GM19372 (cell line): ENCODE results near the gene ECSIT.
"Not testable (repeated sequence)": the region's sequence is repeated elsewhere in the genome, so short reads cannot be mapped to it uniquely, and the experiment has no call there.

Experiments used
- ATAC-seq: cut with Tn5 transposase; IDR thresholded peaks from one replicate; pipeline ENCODE4 v1.9.1; 2021; ENCODE audit warnings: mild to moderate bottlenecking, low read depth, moderate library complexity; ENCODE audit not compliant: unreplicated experiment

Gene ECSIT

DNA sequence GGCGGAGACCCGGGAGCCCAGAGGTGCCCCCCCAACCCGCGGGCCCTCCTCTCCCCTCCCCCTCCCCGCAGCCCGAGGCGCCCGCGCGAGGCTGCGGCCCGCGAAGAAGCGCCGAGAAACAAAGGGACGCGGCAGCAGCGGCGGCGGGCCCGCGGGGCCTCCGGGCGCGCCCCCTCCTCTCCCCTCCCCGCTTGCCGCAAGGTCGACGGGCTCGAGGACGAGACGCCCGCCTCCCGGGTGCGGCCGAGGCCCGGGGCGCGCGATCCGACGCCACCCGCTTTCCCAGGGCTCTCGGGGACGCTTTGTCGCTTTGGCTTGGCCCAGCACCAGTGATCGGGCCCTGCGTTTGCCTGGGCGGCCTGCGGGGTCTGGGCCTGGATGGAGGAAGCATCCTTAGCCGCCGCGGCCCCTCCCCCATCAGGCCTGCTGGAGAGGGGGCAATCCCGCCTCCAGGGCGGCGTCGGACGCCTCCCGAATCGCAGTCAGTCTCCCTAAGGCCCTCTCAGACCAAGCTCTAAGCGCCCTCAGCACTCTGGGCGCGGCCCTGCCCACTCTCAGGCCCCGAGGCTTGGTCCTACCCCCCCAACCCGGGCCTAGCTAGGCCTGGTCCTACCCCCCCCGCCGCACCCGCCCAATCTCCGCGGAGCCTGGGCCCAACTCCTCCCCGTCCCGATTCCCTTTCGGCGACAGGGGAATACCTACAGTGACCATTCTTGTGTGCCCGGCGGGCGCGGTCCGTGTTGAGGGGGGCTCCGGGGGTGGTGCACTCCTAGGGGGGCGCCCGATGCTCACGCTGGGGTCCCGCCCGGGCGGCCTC is 48.8 kb downstream of the ECSIT start:
- no peak for ATAC-seq

DNA sequence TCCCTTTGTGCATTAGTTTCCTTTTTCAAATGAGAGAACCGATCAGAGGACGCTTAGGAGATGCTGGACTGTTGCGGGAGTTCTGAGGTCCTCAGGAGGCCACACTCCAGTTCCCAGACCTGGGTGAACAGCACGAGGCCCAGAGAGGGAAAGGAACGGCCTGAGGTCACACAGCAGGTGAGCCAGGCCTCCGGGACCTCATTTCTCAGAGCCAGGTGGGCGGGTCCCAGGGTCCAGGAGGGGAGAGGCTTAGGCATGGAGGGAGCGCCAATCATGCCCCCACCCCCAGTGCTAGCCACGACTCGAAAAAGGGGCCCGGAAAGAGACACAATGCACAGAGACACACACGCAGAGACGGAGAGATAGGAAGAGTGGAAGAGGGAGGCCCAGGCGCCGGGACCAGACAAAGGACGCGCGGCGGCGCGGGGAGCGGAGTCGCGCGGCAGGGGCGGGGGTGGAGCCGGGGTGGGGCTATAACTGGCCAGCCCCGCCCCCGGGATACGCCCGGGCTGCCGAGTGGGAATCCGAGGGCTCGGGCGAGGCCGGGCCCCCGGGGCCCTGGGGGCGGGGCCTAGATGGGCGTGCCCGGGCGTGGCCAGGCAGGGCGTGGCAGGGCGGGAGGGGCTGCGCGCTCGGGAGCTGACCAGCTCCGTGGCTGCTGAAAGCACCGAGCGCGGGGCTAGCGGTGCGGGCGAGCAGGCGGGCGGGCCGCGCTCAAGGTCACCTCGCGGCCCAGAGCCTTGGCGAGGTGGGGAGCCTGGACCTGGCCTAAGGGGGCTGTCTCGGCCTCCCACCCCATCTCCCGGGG is 49.6 kb downstream of the ECSIT start:
- no peak for ATAC-seq

DNA sequence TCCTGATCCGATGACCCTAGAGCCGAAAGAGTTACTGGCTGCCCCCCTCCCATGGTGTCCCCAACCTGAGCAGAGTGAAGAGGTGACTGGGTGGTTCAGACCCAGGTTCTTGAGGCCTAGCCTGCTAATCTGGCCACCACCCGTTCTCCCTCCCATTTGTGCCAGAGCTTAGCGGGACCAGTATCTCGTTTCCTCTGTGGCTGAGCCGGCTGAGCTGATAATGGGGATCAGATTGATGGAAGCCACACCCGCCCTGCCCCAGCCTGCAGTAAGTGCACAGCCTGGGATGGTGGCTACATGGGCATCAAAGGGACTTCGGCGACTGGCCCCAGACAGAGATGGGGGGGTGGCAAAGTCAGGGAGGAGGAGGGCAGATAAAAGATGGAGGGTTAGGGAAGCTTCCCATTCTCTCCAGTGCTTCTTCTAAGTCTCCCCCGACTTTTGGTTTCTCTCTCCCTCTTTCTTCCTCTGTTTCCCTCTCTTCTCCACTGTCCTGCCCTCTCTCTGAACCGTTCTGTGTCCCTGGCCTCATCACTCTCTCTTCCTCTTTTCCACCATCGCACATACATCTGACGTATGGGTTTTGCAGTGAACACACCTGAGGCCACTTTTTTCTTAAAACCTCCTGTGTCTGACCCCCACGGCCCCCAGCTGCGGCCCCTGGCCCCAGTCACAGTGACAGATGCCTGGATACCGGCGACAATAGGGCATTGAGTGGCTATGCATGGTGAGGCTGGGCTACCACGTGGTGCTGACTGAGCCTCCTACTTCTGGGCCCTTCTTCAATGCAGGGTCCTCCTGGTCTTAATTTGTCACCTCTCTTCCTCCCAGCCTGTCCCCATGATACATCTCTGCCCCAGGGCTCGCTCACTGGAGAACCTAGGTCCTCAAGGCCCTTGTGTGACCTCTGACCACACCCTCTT is 50.5 kb downstream of the ECSIT start:
- ATAC-seq, result no peak

- no peak for ATAC-seq
These were observed 53.1 kb downstream of the ECSIT start for GRCh38 chr19:11475861-11476260.

DNA sequence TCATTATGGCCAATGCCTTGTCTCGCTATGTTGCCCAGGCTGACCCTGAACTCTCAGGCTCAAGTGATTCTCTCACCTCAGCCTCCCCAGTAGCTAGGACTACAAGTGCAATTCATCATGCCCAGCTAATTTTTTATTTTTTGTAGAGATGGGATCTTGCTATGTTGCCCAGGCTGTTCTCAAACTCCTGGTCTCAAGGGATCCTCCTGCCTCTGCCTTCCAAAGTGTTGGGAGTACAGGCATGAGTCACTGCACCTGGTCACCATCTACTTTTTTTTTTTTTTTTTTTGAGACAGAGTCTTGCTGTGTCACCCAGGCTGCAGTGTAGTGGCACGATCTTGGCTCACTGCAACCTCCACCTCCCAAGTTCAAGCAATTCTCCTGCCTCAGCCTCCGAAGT is 53.6 kb downstream of the ECSIT start:
- not testable (repeated sequence) for ATAC-seq

GRCh38 chr19:11473725-11474124 is 55.2 kb downstream of the ECSIT start:
- no peak for ATAC-seq

- not testable (repeated sequence) for ATAC-seq
These were observed 60.6 kb downstream of the ECSIT start for GRCh38 chr19:11468266-11468845.

DNA sequence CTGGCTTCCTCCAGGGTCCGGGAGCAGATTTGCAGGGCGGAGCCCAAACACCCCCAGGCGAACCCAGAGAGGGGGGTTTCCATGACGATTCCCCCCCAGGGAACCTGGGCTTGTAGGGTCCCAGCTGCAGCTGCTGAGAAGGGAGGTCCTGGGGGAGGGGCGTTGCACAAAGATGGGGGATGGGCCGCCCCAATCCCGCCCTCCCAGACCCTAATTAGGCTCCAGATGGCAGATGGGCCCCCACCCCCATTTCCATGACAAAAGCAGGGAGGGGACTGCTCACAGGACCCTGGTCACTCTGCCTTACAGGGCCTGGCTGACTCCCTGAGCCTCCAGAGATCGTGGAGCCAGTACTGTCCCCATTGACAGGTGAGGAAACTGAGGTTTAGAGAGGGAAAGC is 63.3 kb downstream of the ECSIT start:
- no peak for ATAC-seq

GRCh38 chr19:11464333-11465265 is 64.3 kb downstream of the ECSIT start:
- ATAC-seq, result no peak

GRCh38 chr19:11463391-11463790 is 65.5 kb downstream of the ECSIT start:
- ATAC-seq, result no peak

GRCh38 chr19:11461453-11461852 is 67.5 kb downstream of the ECSIT start:
- no peak for ATAC-seq

GRCh38 chr19:11460207-11460606 is 68.7 kb downstream of the ECSIT start:
- no peak for ATAC-seq

DNA sequence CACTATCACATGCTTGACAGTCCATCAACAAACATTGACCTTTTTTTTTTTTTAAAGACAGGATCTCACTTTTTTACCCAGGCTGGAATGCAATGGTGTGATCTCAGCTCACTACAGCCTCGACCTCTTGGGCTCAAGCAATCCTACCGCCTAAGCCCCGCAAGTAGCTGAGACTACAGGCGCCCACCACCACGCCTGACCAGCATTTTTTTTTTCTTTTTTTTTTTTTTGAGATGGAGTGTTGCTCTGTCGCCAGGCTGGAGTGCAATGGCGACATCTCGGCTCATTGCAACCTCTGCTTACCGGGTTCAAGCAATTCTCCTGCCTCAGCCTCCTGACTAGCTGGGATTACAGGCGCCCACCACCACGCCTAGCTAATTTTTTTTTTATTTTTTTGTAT is 70.0 kb downstream of the ECSIT start:
- not testable (repeated sequence) for ATAC-seq

- ATAC-seq, result no peak
These were observed 70.6 kb downstream of the ECSIT start for GRCh38 chr19:11458236-11458900.

DNA sequence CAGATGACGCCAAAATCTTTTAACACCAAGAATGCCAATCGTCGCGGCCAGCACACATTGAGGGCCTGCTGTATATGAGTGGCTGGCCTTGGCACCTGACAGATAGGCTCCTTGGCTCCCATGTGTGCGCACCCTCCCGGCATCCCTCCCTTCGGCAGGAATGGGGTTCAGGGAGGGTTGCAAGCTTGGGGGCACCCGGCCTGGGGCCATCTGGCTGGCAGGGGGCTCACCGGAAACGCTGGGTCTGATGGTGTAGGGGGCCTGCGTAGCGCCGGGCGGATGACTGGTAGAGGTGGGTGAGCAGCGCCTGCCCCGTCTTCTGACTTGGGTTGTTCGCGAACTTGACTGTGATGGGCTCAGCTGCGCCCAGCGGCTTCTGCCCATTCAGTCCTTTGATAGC is 71.1 kb downstream of the ECSIT start:
- ATAC-seq, result no peak

GRCh38 chr19:11457115-11457514 is 71.8 kb downstream of the ECSIT start:
- ATAC-seq, result no peak

GRCh38 chr19:11456659-11457058 is 72.3 kb downstream of the ECSIT start:
- ATAC-seq, result no peak
